MM.1S (cell line): ENCODE measurements around the gene TTYH1.

Experiments
- DNase-seq: peaks from one replicate; pipeline ENCODE4 v3.0.0-alpha.2; 2015
- H2AFZ ChIP-seq: fragments of 300-600 bp; sonication (generic); 2 replicates; pipeline ENCODE4 v1.6.0; 2016; ENCODE audit warnings: antibody characterized with exemption, low read length
- H3F3A ChIP-seq: fragments of 300-600 bp; sonication (generic); 2 replicates; pipeline ENCODE4 v1.6.1; 2016; ENCODE audit warnings: mild to moderate bottlenecking, antibody characterized with exemption, low read length, moderate library complexity, mixed read lengths; ENCODE audit not compliant: insufficient read depth
- H3K27ac ChIP-seq: fragments of 300-600 bp; sonication (generic); 2 replicates; pipeline ENCODE4 v1.5.1; 2016; ENCODE audit warnings: mild to moderate bottlenecking, low read length
- H3K27me3 ChIP-seq: fragments of 300-600 bp; sonication (generic); replicated peaks from 2 replicates; pipeline ENCODE4 v1.6.0; 2016; ENCODE audit warnings: low read length; ENCODE audit not compliant: insufficient read depth
- H3K36me3 ChIP-seq: fragments of 300-600 bp; sonication (generic); replicated peaks from 2 replicates; pipeline ENCODE4 v1.6.1; 2016; ENCODE audit warnings: mild to moderate bottlenecking, low read length, mixed read lengths; ENCODE audit not compliant: insufficient read depth
- H3K4me1 ChIP-seq: fragments of 300-600 bp; sonication (generic); 2 replicates; pipeline ENCODE4 v1.6.1; 2016; ENCODE audit warnings: low read length, mixed read lengths
- H3K4me2 ChIP-seq: fragments of 300-600 bp; sonication (generic); 2 replicates; pipeline ENCODE4 v1.6.0; 2016; ENCODE audit warnings: low read depth, low read length
- H3K4me3 ChIP-seq: fragments of 300-600 bp; sonication (generic); 2 replicates; pipeline ENCODE4 v1.5.1; 2016; ENCODE audit warnings: low read length, mixed read lengths
- H3K79me2 ChIP-seq: fragments of 300-600 bp; sonication (generic); 2 replicates; pipeline ENCODE4 v1.6.1; 2016; ENCODE audit warnings: mixed run types, low read length, mixed read lengths
- H3K9ac ChIP-seq: fragments of 300-600 bp; sonication (generic); 2 replicates; pipeline ENCODE4 v1.6.1; 2016; ENCODE audit warnings: low read length, mixed read lengths
- H3K9me2 ChIP-seq: fragments of 300-600 bp; sonication (generic); replicated peaks from 2 replicates; pipeline ENCODE4 v1.6.1; 2016; ENCODE audit warnings: mild to moderate bottlenecking, low read length, mixed read lengths; ENCODE audit not compliant: insufficient read depth
- H3K9me3 ChIP-seq: fragments of 300-600 bp; sonication (generic); replicated peaks from 2 replicates; pipeline ENCODE4 v1.6.1; 2016; ENCODE audit warnings: mild to moderate bottlenecking, low read length, mixed read lengths; ENCODE audit not compliant: insufficient read depth
- H4K20me1 ChIP-seq: fragments of 300-600 bp; sonication (generic); 2 replicates; pipeline ENCODE4 v1.6.1; 2016; ENCODE audit warnings: mild to moderate bottlenecking, low read length, moderate library complexity, mixed read lengths; ENCODE audit not compliant: insufficient read depth
- CTCF ChIP-seq: fragments of 300-600 bp; sonication (generic); IDR thresholded peaks from 2 replicates; pipeline ENCODE4 v1.5.1; 2016; ENCODE audit warnings: antibody characterized with exemption, low read length, mixed read lengths
- EZH2 ChIP-seq: fragments of 300-600 bp; sonication (generic); optimal IDR thresholded peaks from 2 replicates; pipeline ENCODE3; 2017; ENCODE audit warnings: low read depth, mild to moderate bottlenecking, antibody characterized with exemption, low read length, mixed read lengths
- EZH2phosphoT487 ChIP-seq: fragments of 300-600 bp; sonication (generic); IDR thresholded peaks from 2 replicates; pipeline ENCODE4 v1.6.1; 2018; ENCODE audit warnings: antibody characterized with exemption, low read length

Gene TTYH1

GRCh38 chr19:54459282-54460229 lies 44.3 kb downstream of the TTYH1 start:
- H4K20me1 ChIP-seq = peaks cover 6% of the 10 kb centered on the region
- H3F3A ChIP-seq = peaks cover 13% of the 10 kb centered on the region
- no peak overlapping the region for H3K9ac ChIP-seq
- no peak overlapping the region for H3K4me2 ChIP-seq
- no peaks in the 10 kb centered on the region for H3K27me3 ChIP-seq
- H3K4me3 ChIP-seq = no peak overlapping the region
- H3K4me1 ChIP-seq = peaks cover 5% of the 10 kb centered on the region; the same call in 1 of the 2 replicates
- H3K36me3 ChIP-seq = peaks cover 10% of the 10 kb centered on the region
- H3K9me3 ChIP-seq = no peaks in the 10 kb centered on the region
- H3K27ac ChIP-seq = no peak overlapping the region
- H2AFZ ChIP-seq = no peak overlapping the region
- H3K79me2 ChIP-seq = peaks cover 49% of the 10 kb centered on the region
- no peak for DNase-seq
- TF ChIP-seq EZH2phosphoT487 (no peak), EZH2 (no peak), CTCF (no peak)
- H3K9me2 ChIP-seq = no peaks in the 10 kb centered on the region

- peaks cover 6% of the 10 kb centered on the region for H4K20me1 ChIP-seq
- peaks cover 40% of the 10 kb centered on the region for H3K79me2 ChIP-seq
- H3K9me2 ChIP-seq = no peaks in the 10 kb centered on the region
- TF ChIP-seq EZH2phosphoT487 = no peak
- no peak for TF ChIP-seq CTCF
- TF ChIP-seq EZH2 = no peak
- H2AFZ ChIP-seq = no peak overlapping the region
- no peak for DNase-seq
- H3F3A ChIP-seq = peaks cover 16% of the 10 kb centered on the region
- peaks cover 5% of the 10 kb centered on the region; the same call in 1 of the 2 replicates for H3K4me1 ChIP-seq
- no peaks in the 10 kb centered on the region for H3K27me3 ChIP-seq
- no peak overlapping the region for H3K27ac ChIP-seq
- peaks cover 4% of the 10 kb centered on the region for H3K36me3 ChIP-seq
- no peak overlapping the region for H3K9ac ChIP-seq
- H3K4me2 ChIP-seq = no peak overlapping the region
- no peaks in the 10 kb centered on the region for H3K9me3 ChIP-seq
- no peak overlapping the region for H3K4me3 ChIP-seq
These were observed 45.2 kb downstream of the TTYH1 start for GRCh38 chr19:54460230-54461005.

GRCh38 chr19:54461210-54461609 lies 45.9 kb downstream of the TTYH1 start:
- Histone ChIP-seq H3K36me3 (peaks cover 4% of the 10 kb centered on the region), H3K27ac (no peak overlapping the region)

More at GRCh38 chr19:54461210-54461609, 45.9 kb downstream of the TTYH1 start:
- H2AFZ ChIP-seq = no peak overlapping the region
- no peak overlapping the region for H3K9ac ChIP-seq
- no peaks in the 10 kb centered on the region for H3K9me2 ChIP-seq
- H3K4me1 ChIP-seq = peaks cover 5% of the 10 kb centered on the region; the same call in 1 of the 2 replicates
- TF ChIP-seq EZH2 (no peak), CTCF (no peak), EZH2phosphoT487 (no peak)
- H3K4me3 ChIP-seq = no peak overlapping the region
- H4K20me1 ChIP-seq = peaks cover 6% of the 10 kb centered on the region
- DNase-seq = no peak
- H3K27me3 ChIP-seq = peaks cover 2% of the 10 kb centered on the region; the same call in 1 of the 2 replicates
- peaks cover 33% of the 10 kb centered on the region; the same call in 1 of the 2 replicates for H3K79me2 ChIP-seq
- H3K4me2 ChIP-seq = no peak overlapping the region
- peaks cover 16% of the 10 kb centered on the region for H3F3A ChIP-seq
- H3K9me3 ChIP-seq = no peaks in the 10 kb centered on the region
